OCI-LY3 (cell line): ENCODE data around the gene CERS2.

Source experiments
- H2AFZ ChIP-seq: fragments of 200-600, 300-600 bp; shearing (Covaris generic); 2 replicates; pipeline ENCODE4 v1.6.0; 2014; ENCODE audit warnings: antibody characterized with exemption, low read depth, low read length
- H3K27ac ChIP-seq: fragments of 200-600, 300-600 bp; sonication (generic); 2 replicates; pipeline ENCODE4 v1.5.1; 2014; ENCODE audit warnings: mild to moderate bottlenecking, low read length, moderate library complexity, mixed read lengths
- H3K27me3 ChIP-seq: fragments of 200-600, 300-600 bp; sonication (generic); 2 replicates; pipeline ENCODE4 v1.6.1; 2014; ENCODE audit warnings: low read depth, low read length, mixed read lengths
- H3K36me3 ChIP-seq: fragments of 200-600, 300-600 bp; sonication (generic); replicated peaks from 2 replicates; pipeline ENCODE3; 2014; ENCODE audit warnings: low read depth, low read length, mixed read lengths
- H3K4me1 ChIP-seq: fragments of 300-600, 200-600 bp; sonication (generic); 2 replicates; pipeline ENCODE4 v1.6.1; 2014; ENCODE audit warnings: low read length, mixed read lengths
- H3K4me2 ChIP-seq: fragments of 200-600, 300-600 bp; sonication (generic); 2 replicates; pipeline ENCODE4 v1.6.1; 2014; ENCODE audit warnings: low read length, mixed read lengths
- H3K4me3 ChIP-seq: fragments of 300-600, 200-600 bp; sonication (generic); 2 replicates; pipeline ENCODE4 v1.5.1; 2014; ENCODE audit warnings: antibody characterized with exemption, mild to moderate bottlenecking, low read length, moderate library complexity
- H3K79me2 ChIP-seq: fragments of 300-600, 200-600 bp; shearing (Covaris generic); 2 replicates; pipeline ENCODE4 v1.6.1; 2014; ENCODE audit warnings: mild to moderate bottlenecking, low read length, mixed read lengths
- H3K9ac ChIP-seq: fragments of 300-600, 200-600 bp; shearing (Covaris generic); 2 replicates; pipeline ENCODE4 v1.6.0; 2014; ENCODE audit warnings: mild to moderate bottlenecking, low read length, moderate library complexity
- H3K9me3 ChIP-seq: fragments of 200-600, 300-600 bp; shearing (Covaris generic); 2 replicates; pipeline ENCODE4 v1.6.1; 2014; ENCODE audit warnings: low read length, mixed read lengths; ENCODE audit not compliant: insufficient read depth
- H4K20me1 ChIP-seq: fragments of 200-600, 300-600 bp; sonication (generic); 2 replicates; pipeline ENCODE4 v1.6.1; 2016; ENCODE audit warnings: low read length, mixed read lengths; ENCODE audit not compliant: insufficient read depth
- CTCF ChIP-seq: fragments of 200-600, 300-600 bp; sonication (generic); IDR thresholded peaks from 2 replicates; pipeline ENCODE4 v1.5.1; 2014; ENCODE audit warnings: antibody characterized with exemption, low read length, low read depth
- EZH2phosphoT487 ChIP-seq: fragments of 200-600 bp; shearing (Covaris generic); IDR thresholded peaks from 2 replicates; pipeline ENCODE4 v1.6.1; 2018; ENCODE audit warnings: antibody characterized with exemption, mixed run types, low read depth

The CERS2 gene

DNA sequence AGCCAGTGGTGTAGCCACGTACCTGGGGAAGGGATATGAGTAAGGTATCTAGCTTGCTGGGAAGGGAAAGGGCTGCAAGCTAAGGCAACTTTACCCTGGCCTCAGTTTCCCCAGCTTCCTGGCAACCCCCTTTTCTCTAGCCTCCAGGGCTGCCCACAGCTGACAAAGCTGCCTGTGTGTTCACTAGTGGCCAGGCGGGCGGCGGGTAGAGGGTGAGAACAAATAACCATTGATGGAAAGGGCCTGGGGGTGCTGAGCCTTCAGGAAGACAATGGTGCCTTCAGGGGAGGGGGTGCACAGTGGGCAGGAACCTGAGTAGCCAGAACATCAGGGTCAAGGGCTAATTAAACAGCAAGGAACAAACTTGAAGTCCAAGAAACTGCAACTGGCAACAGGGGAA is 6.1 kb downstream of the CERS2 start:
- H3K27ac ChIP-seq, result no peak overlapping the region
- H3K4me1 ChIP-seq, result peaks cover 19% of the 10 kb centered on the region
- peaks cover 53% of the 10 kb centered on the region for H3K36me3 ChIP-seq
- no peak overlapping the region for H3K4me2 ChIP-seq
- no peak overlapping the region for H3K9ac ChIP-seq
- H3K4me3 ChIP-seq, result no peak overlapping the region
- no peaks in the 10 kb centered on the region for H3K27me3 ChIP-seq
- peaks cover 43% of the 10 kb centered on the region for H4K20me1 ChIP-seq
- peaks cover 55% of the 10 kb centered on the region for H3K79me2 ChIP-seq
- TF ChIP-seq CTCF, result no peak
- no peak for TF ChIP-seq EZH2phosphoT487
- H2AFZ ChIP-seq, result no peak overlapping the region
- no peaks in the 10 kb centered on the region for H3K9me3 ChIP-seq

DNA sequence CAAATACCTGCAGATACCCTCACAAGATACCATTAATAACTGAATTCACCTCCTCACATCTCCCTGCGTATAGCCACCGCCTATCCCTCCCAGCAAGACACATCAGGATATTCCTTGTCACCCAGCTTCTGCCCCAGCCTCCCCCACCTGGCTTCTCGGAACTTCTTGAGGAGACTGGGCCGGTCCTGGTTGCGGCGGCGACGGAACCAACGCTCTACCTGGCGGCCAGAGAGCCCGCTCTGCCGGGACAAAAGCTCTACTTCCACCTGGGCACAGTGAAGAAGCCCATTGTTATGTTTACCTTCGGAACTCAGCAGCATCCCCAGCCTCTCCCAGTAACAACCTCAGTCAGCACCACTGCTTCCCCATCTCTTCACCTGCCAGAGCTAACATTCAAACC is 6.7 kb downstream of the CERS2 start:
- no peak overlapping the region for H3K4me3 ChIP-seq
- peaks cover 49% of the 10 kb centered on the region for H3K79me2 ChIP-seq
- H3K27ac ChIP-seq, result no peak overlapping the region
- peaks cover 14% of the 10 kb centered on the region for H3K4me1 ChIP-seq
- H4K20me1 ChIP-seq, result peaks cover 38% of the 10 kb centered on the region
- peaks cover 58% of the 10 kb centered on the region for H3K36me3 ChIP-seq
- H3K4me2 ChIP-seq, result no peak overlapping the region
- no peaks in the 10 kb centered on the region for H3K9me3 ChIP-seq
- H3K9ac ChIP-seq, result no peak overlapping the region
- no peak overlapping the region for H2AFZ ChIP-seq
- no peaks in the 10 kb centered on the region for H3K27me3 ChIP-seq
- TF ChIP-seq EZH2phosphoT487 (no peak), CTCF (no peak)

GRCh38 chr1:150966011-150966410 is 8.6 kb downstream of the CERS2 start:
- Histone ChIP-seq H3K4me2 (no peak overlapping the region), H3K4me3 (no peak overlapping the region), H3K4me1 (no peaks in the 10 kb centered on the region), H4K20me1 (peaks cover 19% of the 10 kb centered on the region), H3K9ac (no peak overlapping the region), H3K9me3 (no peaks in the 10 kb centered on the region), H3K27me3 (no peaks in the 10 kb centered on the region), H3K36me3 (peaks cover 72% of the 10 kb centered on the region), H2AFZ (no peak overlapping the region), H3K27ac (no peak overlapping the region), H3K79me2 (peaks cover 30% of the 10 kb centered on the region)
- TF ChIP-seq EZH2phosphoT487 (no peak), CTCF (no peak)

DNA sequence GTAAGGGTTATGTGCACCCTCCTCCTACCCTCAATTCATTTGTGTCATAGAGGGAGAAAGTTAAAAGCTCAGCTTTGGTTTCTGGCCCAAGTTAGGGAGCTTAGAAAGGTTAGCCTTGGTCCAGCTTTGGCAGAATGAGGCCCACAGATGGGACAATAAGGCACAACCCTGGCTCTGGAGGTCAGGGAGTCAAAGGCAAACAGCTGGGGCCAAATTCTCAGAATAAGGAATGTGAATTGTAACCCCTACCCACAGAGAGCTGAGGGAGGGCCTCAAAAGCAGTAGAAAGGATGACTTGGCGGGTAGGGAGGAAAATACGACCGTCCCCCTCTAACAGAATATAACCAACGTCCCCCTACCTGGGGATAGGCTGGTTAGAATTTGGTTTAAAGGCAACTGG is 9.0 kb downstream of the CERS2 start:
- Histone ChIP-seq H2AFZ (no peak overlapping the region), H3K9ac (no peak overlapping the region), H4K20me1 (peaks cover 15% of the 10 kb centered on the region), H3K27me3 (no peaks in the 10 kb centered on the region), H3K4me2 (no peak overlapping the region), H3K36me3 (peaks cover 76% of the 10 kb centered on the region), H3K27ac (no peak overlapping the region), H3K4me3 (no peak overlapping the region), H3K4me1 (no peaks in the 10 kb centered on the region), H3K79me2 (peaks cover 26% of the 10 kb centered on the region), H3K9me3 (no peaks in the 10 kb centered on the region)
- TF ChIP-seq EZH2phosphoT487, result no peak
- no peak for TF ChIP-seq CTCF
